Measurements from ENCODE around the gene ZNF221.
A peak's percentile ranks its signal among the peaks of the same experiment; 100 is the strongest.

Gene ZNF221

DNA sequence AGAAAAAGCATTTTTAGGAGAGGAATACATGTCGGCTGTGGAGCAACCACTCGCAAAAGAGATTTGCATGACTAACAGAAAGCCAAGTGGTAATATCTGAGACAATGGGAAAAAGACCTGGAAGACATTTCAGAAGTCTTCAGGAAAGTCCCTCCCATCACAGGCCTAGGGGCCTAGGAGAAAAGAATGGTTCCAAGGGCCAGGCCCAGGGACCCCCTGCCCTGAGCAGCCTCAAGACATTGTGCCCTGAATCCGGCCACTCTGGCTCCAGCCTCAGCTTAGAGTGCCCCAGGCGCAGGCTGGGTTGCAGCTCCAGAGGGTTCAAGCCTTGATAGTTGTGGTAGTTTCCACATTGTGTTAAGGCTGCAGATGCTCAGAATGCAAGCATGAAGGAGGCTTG, 9.4 kb downstream of the ZNF221 start:
- no peak for DNase-seq

DNA sequence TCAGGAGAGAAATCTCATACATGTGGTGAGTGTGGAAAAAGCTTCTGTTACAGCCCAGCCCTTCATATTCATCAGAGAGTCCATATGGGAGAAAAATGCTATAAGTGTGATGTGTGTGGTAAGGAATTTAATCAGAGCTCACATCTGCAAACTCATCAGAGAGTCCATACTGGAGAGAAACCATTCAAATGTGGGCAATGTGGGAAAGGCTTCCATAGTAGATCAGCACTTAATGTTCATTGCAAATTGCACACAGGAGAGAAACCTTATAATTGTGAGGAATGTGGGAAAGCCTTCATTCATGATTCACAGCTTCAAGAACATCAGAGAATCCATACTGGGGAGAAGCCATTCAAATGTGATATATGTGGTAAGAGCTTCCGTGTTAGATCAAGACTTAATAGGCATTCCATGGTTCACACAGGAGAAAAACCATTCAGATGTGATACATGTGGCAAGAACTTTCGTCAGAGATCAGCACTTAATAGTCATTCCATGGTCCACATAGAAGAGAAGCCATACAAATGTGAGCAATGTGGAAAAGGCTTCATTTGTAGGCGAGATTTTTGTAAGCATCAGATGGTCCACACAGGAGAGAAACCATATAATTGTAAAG, 15.2 kb downstream of the ZNF221 start:
- DNase-seq, result no peak

DNA sequence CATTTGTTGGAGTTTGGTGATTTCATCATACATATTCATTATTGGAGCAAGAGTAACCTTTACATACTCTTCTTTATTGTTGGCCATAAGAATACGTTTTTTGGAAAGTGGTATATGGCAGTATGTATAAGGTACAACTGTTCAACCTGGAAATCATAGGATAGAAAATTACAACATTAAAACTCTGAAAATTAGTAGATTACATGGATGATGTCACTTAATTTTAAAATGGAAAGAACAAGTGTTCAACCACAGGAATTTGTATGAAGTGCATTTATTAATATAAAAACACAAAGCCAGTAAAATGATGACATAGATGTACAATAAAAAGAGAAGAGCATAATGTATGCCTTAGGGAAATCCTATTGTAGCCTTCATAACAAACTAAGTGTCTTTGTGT, 25.7 kb downstream of the ZNF221 start:
- no peak for DNase-seq

DNA sequence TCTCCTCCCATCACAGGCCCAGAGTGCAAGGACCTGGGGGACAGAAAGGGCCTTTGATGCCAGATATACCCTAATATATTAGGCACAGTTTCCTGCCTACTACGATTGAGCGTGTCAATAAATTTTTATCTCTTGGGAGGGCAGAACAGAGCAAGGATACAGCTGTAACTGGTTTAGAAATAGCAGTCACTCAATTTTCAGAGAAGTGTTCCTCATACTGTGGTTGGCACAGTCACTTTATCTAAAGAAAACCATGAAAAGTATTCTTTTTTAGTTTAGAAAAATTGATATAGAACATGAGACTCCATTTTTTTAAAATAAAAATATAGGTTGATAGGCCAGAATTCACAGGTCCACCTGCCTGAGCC, 32.5 kb downstream of the ZNF221 start:
- DNase-seq, result no peak

DNA sequence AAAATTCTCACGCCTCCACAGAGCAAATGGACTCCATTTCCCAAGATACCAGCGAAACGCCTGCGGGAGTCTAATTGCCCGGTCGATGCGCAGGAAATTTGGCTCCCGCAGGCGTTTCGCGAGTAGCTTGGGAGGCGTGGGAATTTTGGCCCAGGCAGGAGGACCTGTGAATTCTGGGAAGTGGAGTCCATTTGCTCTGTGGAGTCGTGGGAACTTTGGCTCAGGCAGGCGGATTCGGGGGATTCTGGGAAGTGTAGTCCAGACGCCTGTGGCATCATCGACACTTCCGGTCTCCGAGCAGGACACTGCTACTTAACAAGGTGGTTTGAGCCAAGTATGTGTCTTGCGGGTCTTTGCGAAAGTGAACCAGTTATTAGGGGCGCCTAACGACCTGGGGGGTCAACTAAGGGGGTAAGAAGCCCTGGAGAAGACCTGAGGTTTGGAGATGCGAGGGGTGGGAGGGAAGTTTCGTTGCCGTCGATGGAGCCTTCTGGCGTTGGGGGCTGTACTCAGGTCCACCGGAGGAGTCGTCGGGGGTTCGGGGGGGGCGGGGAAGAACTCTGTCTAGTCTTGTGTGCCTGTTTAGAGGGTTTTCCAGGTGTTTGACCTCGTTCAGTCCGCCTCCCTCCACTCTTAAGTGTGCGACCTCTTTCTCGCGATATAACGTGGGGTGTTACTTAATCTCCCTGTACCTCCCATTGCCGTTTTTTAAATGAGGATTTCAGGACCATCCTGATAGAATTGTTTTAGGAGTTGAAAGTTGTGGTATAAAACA, 33.1 kb downstream of the ZNF221 start, which contains the start of gene ZNF155:
Gene ZNF155 (plus strand): TSS at position 277 of the 775 bp plus-strand sequence. CDS start 4,356 bp downstream, outside the sequence.
- DNase-seq, result peak; percentile 59

DNA sequence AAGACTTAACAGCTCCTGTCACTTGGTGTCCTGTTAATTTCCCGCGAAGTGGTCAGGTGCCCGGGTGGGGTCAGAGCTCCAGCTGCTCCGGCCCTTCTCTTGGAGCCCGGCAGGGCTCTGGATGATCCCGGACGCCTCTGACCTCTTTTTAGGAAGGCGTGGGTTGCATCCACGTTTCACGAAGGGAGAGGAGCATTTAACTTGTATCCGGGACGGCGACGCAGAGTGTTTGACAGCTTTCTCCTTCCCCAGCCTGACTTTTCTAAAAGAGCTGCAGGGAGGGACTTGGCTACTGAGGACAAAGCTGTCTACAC, 33.6 kb downstream of the ZNF221 start:
- no peak for DNase-seq

DNA sequence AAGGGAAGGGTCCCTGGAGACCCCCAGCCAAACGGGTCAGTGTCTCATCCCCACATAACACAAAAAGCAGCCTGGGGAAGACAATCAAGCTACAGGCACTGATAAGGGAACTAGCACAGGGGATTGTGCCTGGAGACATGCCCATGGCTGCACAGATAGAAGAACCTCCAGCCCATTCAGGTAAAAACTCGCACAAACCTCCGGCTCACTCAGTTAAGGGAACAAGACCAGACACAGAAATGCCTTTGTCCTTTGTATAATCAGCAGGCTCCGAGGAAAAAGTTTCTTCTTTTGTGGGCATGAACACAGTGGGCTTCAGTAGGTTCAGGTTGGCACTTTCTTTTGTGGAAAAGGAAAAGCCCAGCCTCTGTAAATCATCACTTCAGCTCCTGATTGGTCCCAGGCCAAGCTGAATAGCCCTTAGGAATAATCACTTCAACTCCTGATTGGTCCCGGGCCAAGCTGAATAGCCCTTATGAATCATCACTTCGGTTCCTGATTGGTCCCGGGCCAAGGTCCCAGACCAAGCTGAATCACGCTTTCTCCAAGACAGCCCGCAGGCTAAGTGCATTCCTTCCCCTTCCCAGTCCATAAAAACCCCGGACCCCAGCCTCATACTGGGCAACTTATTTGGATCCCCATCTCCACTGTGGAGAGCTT, 46.7 kb downstream of the ZNF221 start:
- no peak for DNase-seq

DNA sequence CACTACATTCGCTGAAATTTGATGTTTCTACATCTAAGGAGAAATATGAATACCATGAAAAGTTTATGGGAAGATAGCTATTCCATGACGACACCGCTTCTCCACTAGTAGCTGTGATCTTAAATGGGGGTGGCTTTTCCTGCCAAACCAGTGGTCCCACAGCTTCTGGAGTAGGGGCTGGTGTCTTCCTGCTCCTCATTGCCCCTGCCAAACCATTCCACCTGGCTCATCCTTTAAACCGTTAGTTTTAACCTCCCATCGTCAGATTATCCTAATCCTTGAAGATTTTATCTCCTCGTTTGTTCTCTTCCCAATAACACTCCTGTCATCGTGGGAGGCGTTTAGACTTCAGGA, 51.2 kb downstream of the ZNF221 start:
- no peak for DNase-seq

DNA sequence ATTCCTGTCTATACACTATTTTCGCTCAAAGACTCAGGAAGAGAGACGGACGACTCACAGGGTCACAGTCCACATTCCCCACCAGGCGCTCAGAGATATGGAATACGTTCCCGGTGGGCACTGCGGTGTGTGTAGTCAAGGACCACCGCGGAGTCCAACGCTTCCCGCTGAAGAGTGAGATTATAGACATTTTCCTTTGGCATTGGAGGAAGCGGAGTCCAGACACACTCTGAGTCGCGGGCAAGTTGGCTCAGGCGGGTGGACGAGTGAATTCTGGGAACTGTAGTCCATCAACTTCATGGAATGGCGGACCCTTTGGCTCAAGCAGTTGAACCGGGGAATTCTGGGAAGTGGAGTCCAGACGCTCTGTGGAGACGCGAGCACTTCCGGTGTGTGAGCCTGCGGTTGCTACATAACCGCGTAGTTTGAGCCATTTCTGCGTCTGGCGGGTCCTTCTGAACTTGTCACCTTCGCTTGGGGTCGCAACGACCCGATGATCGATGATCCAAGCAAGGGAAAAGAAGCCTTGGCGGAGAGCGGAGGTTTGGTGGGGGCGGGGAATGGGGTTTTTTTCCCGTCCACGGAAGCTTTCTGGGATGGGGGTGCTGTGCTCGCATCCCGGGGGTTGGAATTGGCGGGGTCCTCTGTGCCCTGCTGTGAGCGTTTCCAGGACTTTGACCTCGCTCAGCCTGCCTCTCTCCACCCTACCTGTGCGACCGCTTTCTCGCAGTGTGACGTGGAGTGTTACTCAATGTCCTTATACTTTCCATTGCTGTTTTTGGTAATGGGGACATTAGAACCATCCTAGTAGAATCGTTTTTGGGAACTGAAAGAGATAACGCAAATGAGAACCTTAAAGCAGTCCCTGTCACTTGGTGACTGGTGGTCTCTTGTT, 51.8 kb downstream of the ZNF221 start, which contains the start of gene ZNF230:
Gene ZNF230 (plus strand): TSS at position 392 of the 895 bp plus-strand sequence. CDS start 4,122 bp downstream, outside the sequence.
- DNase-seq, result peak; percentile 69

DNA sequence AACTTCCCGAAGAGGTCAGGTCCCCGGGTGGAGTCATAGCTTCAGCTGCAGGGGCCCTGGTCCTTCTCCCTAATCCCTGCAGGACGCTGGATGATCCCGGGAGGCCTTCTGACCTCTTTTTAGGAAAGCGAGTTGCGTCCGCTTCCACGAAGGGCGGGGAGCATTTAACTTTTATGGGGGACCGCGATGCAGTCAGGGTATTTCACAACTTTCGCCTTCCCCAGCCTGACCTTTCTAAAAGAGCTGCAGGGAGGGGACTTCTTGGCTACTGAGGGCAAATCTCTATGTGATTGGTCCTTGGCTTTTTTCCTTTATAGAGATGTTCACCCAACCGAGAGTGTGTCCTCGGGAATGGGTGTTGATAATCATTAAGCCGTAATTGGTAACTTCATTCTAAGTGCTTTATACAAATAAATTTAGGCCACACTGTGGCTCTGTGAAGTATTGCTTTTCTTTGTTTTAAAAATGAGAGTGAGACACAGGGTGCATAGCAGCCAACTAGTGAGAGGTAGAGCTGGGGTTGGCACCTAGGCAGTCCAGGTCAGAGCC, 52.5 kb downstream of the ZNF221 start:
- DNase-seq, result no peak

DNA sequence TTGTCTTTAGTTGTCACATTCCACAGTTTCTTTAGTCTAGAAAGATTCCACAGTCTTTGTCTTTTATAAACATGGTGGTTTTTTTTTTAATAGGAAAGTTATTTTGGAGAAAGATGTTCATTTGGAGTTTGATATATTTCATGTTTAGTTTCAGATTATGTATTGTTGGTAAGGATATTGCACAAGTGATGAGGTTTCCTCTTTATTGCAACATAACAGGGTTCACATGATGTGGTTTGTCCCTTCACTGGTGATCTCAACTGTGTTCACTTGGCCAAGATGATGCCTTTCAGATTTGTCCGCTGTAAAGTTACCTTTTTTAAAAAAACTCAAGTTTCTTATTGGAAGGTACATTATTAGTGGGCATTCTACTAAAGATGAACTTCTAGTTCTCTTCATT, 54.9 kb downstream of the ZNF221 start:
- DNase-seq, result no peak

DNA sequence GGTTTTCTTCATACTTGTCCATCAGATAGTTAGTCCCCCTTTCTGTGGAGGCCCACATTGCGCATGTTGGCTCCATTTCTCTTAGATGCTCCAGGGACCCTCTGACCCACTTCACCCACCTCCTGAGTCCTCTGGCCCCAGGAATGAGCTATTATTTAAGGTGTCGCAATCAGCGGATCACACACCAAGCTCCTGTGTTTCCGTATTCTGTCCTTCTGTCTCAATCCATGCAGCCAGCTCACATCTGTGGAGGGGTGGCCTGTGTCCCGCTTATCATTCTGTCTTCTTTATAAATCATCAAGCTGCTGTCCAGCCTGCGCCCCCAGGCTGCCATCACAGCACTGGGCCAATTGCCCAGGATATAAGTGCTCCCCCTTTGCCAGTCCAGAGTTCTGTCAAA, 56.4 kb downstream of the ZNF221 start:
- DNase-seq, result no peak

DNA sequence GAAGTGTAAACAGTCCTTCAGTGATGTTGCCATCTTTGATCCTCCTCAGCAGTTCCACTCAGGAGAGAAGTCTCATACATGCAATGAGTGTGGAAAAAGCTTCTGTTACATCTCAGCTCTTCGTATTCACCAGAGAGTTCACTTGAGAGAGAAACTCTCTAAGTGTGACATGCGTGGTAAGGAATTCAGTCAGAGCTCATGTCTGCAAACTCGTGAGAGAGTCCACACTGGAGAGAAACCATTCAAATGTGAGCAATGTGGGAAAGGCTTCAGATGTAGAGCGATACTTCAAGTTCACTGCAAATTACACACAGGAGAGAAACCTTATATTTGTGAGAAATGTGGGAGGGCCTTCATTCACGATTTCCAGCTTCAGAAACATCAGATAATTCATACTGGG, 59.4 kb downstream of the ZNF221 start:
- no peak for DNase-seq

All from stimulated activated CD4-positive, alpha-beta T cell treated with anti-CD3 and anti-CD28 coated beads, Interleukin-12 subunit alpha, Interleukin-12 subunit beta, amount 100 ng/mL, for 4 hours (primary cell).